Left hindlimb (tissue), 1 donor: ENCODE data around the gene ASTL.

Experiments
- DNase-seq: peaks from one replicate; pipeline ENCODE4 v3.0.0-alpha.2; 2018

The ASTL gene

GRCh38 chr2:96124406-96125265 is 13.7 kb downstream of the ASTL start:
- no peak for DNase-seq

- no peak for DNase-seq
Measured at GRCh38 chr2:96123936-96124335, 14.4 kb downstream of the ASTL start.

GRCh38 chr2:96123290-96123689 is 15.0 kb downstream of the ASTL start:
- no peak for DNase-seq

GRCh38 chr2:96122391-96122790 is 15.9 kb downstream of the ASTL start:
- no peak for DNase-seq

DNA sequence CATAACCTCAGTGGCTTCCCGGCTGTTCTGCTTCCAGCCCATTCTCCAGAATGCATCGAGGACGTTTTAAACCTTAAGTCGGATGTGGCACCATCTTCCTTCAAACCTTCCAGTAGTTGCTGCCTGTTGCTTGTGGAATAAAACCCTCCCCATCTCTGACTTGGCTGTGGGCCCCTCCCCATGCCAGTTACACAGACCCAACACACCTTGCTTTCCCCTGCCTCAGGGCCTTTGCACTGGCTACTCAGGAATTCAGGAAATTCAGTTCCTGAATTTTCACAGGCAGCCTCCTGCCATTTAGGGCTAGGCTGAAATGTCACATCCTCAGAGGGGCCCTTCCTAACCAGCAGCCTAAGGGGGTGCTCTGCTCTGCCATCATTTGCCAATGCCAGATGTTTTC is 16.9 kb downstream of the ASTL start:
- DNase-seq = no peak

DNA sequence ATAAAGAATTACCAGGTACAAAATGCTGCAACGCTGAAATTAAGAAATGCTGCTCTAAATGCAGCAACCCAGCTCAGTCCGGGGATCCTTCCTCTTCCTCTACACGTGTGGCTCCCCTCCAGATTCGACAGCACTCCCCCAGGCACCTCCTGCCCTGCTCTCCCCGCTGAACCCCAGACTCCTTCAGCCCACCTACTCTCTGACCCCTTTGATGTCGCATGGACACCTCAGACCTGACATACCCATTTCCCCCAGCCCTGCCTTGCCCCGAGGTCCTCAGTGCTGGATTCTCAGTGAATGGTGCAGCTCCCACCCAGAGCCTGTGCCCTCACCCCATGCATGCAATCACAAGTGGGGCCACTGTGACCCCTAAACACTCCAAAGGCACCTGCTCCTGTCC is 17.3 kb downstream of the ASTL start:
- DNase-seq = peak; percentile 7

DNA sequence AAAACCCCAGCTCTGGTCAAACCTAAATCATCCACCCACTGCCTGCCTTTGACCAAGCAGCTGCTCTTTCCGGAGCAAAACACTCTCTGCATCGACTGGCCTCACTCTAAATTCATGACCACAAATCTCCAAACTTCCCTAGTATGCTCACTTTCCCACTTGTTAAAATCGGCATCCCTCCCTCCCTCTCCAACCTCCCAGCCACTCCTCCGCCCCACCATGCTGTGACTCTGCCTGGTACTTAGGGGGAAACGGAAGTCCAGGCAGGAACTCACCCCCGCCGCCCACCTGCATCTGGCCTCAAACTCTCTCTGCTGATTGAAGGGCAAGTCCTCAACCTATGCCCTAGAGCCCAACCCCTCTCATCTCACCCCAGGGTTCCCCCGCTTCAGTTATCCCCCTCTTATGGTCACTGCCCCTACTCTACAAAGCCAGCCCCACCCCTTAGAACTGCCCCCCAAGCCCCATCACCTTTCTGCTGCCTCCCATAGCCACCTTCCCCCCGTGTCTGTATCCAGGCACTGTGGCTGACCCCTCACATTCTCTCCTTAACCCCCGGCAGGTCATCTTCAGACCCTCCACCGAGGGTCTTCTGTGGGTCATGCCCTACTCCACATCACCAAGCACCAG is 18.1 kb downstream of the ASTL start:
- peak; percentile 23 for DNase-seq

GRCh38 chr2:96119389-96119751 is 18.9 kb downstream of the ASTL start:
- peak; percentile 16 for DNase-seq

DNA sequence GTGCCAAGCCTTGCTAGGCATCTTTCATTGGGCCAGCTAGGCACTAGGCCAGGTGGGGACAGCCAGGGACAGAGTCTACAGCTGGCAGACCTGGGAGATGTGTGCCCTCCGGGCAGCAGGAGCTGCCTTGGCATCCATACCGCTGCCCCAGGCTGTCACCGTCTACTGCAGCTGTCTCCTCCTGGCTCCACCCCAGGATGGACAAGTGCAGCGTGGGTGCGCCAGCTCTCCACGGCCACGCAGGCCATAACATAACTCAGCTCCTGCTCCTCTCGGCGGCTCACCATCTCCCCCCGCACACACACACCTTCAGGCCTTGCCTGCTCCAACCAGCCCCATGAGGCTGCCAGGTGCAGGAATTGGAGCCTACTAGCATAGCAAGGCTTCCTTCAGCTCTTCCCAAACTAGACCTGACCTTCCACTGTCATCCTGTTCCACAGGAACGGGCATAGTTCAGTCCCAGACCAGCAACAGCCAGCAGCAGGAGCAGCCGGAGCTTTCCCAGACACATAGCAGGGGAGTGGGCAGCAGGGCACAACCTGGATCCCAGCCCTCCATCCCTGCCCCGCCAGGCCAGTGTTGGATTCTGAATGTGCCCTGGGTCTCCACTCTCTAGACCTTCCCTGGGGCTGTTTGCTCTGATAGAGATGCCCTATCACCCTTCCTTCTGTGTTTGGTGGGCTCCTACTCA is 19.5 kb downstream of the ASTL start:
- DNase-seq = peak; percentile 17

DNA sequence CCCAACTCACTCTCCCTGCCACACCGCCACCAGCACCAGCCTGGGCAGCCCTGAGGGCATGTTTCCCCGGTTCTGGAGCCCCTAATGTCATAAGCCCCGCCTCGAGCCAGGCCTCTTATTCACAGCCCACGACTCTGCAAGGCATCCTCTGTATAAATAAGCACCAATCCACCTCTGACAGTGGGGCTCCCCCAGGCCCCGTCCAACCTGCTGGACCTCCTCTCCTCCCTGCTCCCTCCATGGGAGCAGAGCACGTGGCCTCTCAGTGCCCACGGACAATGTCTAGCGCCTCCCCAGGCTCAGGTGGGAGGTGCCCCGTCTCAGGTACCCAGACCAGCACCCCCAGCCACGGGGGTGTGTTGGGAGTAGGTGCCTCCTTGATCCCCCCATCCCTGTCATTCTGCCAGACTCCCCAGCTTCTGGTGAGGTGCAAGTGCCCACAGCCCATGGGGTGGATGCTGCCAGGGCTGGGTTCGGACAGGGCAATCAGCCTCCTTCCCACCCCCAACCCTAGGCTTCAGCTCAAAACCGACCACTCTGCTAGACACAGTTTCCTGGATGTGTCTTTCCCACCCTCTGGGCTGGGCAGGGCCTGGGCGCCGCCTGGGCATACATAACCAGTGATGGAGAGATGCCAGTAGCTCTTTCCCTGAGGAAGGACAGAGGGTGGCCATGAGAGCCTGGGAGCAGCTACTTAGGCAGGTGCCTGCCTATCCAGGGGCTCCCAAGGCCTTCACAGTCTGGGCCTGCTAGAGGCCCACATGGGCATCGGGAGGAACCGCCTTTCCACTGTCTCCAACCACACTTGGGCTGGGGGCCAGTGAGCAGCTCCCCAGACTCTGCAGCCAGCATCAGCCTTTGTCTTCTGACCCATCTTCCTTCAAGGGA is 20.4 kb downstream of the ASTL start:
- peak; percentile 24 for DNase-seq

- peak; percentile 51 for DNase-seq
Measured at GRCh38 chr2:96116879-96117533, 21.3 kb downstream of the ASTL start.

DNA sequence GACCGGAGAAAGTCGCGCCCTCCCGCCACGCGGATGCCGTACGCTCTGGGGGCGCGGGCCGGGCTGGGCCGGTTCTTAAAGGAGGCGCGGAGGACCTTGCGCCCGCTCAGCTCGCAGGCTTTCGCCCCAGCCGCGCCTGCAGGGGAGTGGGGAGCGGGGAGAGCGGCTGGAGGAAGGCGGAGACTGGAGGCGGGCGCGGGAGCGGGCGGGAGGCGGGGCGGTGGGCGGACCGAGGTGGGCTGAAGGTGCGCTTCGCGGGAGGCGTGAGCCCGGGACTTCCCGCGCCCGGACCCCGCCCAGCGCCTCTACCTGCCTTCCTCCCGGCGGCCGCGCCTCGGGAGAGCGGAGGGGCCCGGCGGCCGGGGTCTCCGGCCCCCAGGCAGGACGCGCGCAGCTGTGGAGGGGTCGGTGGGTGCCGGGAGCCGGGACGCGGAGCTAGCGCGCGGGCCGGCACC is 21.9 kb downstream of the ASTL start, which contains the start of gene ADRA2B:
Gene ADRA2B (minus strand): TSS at position 148 of the 455 bp plus-strand sequence. CDS start 422 bp downstream, outside the sequence.
- DNase-seq = peak; percentile 66

DNA sequence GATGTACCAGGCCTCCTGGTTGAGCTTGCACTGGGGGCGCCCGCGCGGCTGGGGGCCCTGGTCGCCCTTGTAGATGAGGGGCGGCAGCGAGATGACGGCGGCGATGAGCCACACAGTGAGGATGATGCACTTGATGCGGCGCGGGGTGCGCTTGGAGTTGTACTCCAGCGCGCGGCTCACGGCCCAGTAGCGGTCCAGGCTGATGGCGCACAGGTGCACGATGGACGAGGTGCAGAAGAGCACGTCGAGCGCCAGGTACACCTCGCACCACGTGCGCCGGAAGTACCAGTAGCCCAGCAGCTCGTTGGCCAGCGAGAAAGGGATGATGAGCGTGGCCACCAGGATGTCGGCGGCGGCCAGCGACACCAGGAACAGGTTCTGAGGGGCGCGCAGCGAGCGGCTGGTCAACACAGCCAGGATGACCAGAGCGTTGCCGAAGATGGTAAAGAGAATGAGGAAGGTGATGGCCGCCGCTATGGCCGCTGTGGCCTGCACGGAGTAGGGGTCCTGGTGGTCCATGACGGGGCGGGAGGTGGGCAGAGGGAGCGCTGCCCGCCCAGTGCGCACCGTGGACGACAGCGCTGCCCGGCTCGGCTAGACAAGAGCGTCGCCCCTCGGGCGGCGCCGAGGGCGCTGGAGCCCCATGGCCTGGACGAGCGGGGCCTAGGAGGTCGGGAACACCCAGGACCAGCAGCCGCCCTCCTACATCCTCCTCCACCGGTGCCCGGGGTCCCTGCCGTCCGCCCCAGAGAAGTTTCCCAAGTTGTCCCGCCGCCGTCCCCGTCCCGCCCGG is 22.5 kb downstream of the ASTL start:
- peak; percentile 20 for DNase-seq

GRCh38 chr2:96114903-96115581 is 23.3 kb downstream of the ASTL start:
- peak; percentile 25 for DNase-seq

DNA sequence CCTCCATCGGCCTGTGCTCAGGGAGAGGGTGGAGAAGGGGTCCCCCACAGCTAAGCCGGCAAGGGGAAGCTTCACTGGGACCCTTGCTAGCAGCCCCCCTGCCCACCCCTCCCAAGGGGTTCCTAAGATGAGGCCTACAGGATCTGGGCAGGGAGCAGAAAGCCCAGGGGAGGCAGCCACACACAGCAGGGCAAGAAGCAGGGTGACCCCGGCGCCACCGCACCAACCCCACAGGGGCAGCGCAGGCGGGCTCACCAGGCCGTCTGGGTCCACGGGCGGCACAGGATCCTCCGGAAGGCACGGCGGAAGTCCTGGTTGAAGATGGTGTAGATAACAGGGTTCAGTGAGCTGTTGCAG is 23.8 kb downstream of the ASTL start:
- peak; percentile 31 for DNase-seq

GRCh38 chr2:96113951-96114350 is 24.4 kb downstream of the ASTL start:
- DNase-seq = no peak

DNA sequence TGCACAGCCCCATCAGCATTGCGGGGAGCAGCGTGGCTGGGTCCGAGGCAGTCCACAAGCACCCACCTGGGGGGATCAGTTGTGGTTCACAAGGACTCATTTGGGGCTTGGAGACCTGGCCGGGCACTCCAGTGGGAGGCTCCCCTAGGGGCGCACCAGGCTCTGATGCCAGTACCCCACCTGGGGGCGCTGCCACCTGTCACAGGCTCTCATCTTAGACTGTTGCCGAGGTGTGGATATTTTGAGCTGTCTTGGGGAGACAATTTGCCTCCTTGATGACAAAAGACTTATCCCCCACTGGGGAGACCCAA is 25.0 kb downstream of the ASTL start:
- DNase-seq = peak; percentile 19

GRCh38 chr2:96112501-96113366 is 25.6 kb downstream of the ASTL start:
- DNase-seq = peak; percentile 8

DNA sequence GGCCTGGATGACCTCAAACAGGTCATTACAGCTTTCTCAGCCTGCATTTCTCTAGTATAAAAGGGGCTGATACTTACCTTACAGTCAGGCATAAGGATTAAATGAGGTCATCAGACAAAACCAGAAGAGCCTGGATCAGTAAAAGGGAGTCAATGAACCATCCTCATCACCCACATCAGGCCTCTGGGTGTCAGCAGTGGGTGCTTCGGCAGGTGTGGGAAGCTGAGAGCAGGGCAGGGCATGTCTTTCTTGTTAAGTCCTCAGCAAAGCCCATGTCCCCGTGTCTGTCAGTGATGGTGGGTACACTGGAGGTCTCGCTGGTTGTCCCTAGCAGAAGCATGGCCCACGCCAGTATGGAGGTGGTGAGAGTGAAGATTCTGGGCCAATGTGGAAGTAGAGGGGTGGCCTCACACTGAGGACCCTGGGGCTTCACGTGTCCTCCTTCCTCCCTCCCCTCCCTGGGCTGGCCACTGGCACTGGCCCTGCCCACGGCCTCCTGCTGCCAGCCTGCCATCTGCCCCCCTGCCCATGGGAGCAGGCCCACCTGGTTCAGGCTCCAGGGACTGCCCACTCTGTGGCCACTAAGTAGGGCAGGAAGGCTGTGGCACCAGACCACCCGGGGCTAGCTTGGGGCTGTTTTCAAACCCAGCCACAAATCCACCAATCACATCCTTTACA is 26.3 kb downstream of the ASTL start:
- peak; percentile 19 for DNase-seq
